Myometrial cell (primary cell): Measurements from ENCODE around the gene WNT9B. TPM values are rescaled to one million over a fixed set of nuclear protein-coding genes. Genes with fewer than 3 reads are reported as not detected.

ENCODE experiments used
- total RNA-seq: library from RNA; depleted of rRNA; stranded (reverse); fragments of >200 nt; gene quantifications from 2 replicates; pipeline ENCODE4 v1.2.3, GENCODE V29; 2015

The WNT9B gene, protein sequence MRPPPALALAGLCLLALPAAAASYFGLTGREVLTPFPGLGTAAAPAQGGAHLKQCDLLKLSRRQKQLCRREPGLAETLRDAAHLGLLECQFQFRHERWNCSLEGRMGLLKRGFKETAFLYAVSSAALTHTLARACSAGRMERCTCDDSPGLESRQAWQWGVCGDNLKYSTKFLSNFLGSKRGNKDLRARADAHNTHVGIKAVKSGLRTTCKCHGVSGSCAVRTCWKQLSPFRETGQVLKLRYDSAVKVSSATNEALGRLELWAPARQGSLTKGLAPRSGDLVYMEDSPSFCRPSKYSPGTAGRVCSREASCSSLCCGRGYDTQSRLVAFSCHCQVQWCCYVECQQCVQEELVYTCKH
- not detected in 2 replicates for total RNA-seq

GRCh38 chr17:46851029-46851741 lies at the start of gene WNT9B:
Gene WNT9B, plus strand, starts transcription at chr17:46851583. Its CDS starts 56 bp downstream, at chr17:46851639.

GRCh38 chr17:46818316-46818928 lies 33.0 kb upstream of the WNT9B start, which contains the start of gene WNT3:
Gene WNT3, minus strand, starts transcription at chr17:46818692. Its CDS starts 95 bp downstream, at chr17:46818597.

DNA sequence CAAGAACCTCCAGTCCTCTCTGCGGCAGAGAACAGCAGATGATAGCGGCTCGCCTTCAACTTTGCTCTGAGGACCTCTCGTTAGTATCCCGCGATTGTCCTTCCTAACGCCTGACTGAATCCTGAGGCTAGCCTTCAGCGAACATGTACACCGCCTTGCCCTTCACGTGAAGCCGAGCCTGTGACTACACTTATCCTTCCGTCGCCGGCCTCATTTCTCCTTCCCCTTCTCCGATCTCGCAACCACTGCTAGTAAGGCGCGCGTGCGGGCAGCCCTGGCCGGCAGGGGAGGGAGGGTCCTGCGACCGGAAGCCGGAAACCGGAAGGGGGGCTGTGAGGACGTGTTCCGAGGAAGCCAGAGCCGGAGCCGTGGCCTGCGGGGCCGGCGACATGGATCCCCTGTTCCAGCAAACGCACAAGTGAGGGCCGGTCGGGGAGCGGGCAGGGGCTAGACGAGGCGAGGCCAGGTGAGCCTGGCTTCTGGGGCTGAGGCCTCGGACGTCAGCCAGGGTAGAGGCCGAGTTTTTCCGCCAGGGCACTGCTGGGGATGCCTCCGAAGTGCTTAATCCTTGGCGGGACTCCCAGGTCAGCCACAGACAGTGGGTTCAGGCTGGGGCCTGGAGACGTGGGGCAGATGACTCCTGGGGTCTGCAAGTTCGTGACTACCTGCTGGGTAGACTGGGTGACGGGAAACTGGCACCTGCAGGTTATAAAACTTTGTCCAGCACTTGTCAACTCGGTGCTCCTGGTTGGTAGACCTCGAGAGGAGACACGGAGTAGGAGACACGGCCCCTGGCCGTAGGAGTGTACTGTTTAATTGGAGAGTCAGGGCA lies 71.6 kb downstream of the WNT9B start, which contains the start of gene GOSR2:
Gene GOSR2 (plus strand): TSS at position 357 of the 832 bp plus-strand sequence. CDS start 33 bp downstream, at position 390.

Other genes starting within 250 kb of the WNT9B start
- gene WNT3, start 32.9 kb upstream of the WNT9B start, total RNA-seq = 1.2 and 2.3 TPM in 2 replicates
- 42.0 and 43.0 TPM in 2 replicates for gene GOSR2, start 71.6 kb downstream of the WNT9B start, total RNA-seq
- not detected in 2 replicates for gene RPRML, start 127.7 kb downstream of the WNT9B start, total RNA-seq